OCI-LY1 (cell line): Measurements from ENCODE around the gene THRAP3.

ENCODE experiments used
- H2AFZ ChIP-seq: fragments of 200-600 bp; sonication (generic), shearing (Covaris generic); 2 replicates; pipeline ENCODE4 v1.6.0; 2014; ENCODE audit warnings: antibody characterized with exemption, mild to moderate bottlenecking, low read length
- H3F3A ChIP-seq: fragments of 200-600 bp; sonication (generic), shearing (Covaris generic); 2 replicates; pipeline ENCODE4 v1.6.0; 2014; ENCODE audit warnings: mild to moderate bottlenecking, antibody characterized with exemption, low read length, moderate library complexity; ENCODE audit not compliant: insufficient read depth
- H3K27ac ChIP-seq: fragments of 200-600 bp; sonication (generic); 2 replicates; pipeline ENCODE4 v1.5.1; 2014; ENCODE audit warnings: low read length, mixed run types, mild to moderate bottlenecking, low read depth; ENCODE audit not compliant: poor library complexity, severe bottlenecking
- H3K27me3 ChIP-seq: fragments of 200-600 bp; sonication (generic); 2 replicates; pipeline ENCODE4 v1.6.0; 2014; ENCODE audit warnings: antibody characterized with exemption, mild to moderate bottlenecking, low read length, moderate library complexity; ENCODE audit not compliant: insufficient read depth
- H3K36me3 ChIP-seq: fragments of 200-600 bp; sonication (generic); 2 replicates; pipeline ENCODE4 v1.6.1; 2014; ENCODE audit warnings: mild to moderate bottlenecking, antibody characterized with exemption, low read length, moderate library complexity, mixed read lengths; ENCODE audit not compliant: insufficient read depth
- H3K4me1 ChIP-seq: fragments of 200-600 bp; sonication (generic); 2 replicates; pipeline ENCODE4 v1.5.1; 2014; ENCODE audit warnings: mild to moderate bottlenecking, low read length, moderate library complexity; ENCODE audit not compliant: insufficient read depth, severe bottlenecking
- H3K4me2 ChIP-seq: fragments of 200-600 bp; sonication (generic), shearing (Covaris generic); 2 replicates; pipeline ENCODE4 v1.6.1; 2014; ENCODE audit warnings: low read length
- H3K4me3 ChIP-seq: fragments of 200-600 bp; sonication (generic); 2 replicates; pipeline ENCODE4 v1.5.1; 2014; ENCODE audit warnings: low read length, low read depth, mild to moderate bottlenecking, mixed read lengths; ENCODE audit not compliant: poor library complexity, severe bottlenecking
- H3K79me2 ChIP-seq: fragments of 200-600 bp; shearing (Covaris generic); 2 replicates; pipeline ENCODE4 v1.6.1; 2016; ENCODE audit warnings: mixed run types, low read length, mixed read lengths; ENCODE audit not compliant: insufficient read depth
- H3K9ac ChIP-seq: fragments of 200-600 bp; sonication (generic), shearing (Covaris generic); 2 replicates; pipeline ENCODE4 v1.6.1; 2014; ENCODE audit warnings: mild to moderate bottlenecking, low read length, mixed read lengths
- H3K9me2 ChIP-seq: fragments of 200-600 bp; sonication (generic), shearing (Covaris generic); 2 replicates; pipeline ENCODE4 v1.6.1; 2014; ENCODE audit warnings: low read depth, mild to moderate bottlenecking, low read length, mixed read lengths
- H3K9me3 ChIP-seq: fragments of 200-600 bp; shearing (Covaris generic); 2 replicates; pipeline ENCODE4 v1.6.1; 2014; ENCODE audit warnings: low read length, mixed read lengths
- H4K20me1 ChIP-seq: fragments of 200-600 bp; sonication (generic), shearing (Covaris generic); 2 replicates; pipeline ENCODE4 v1.6.0; 2016; ENCODE audit warnings: mild to moderate bottlenecking, low read length; ENCODE audit not compliant: insufficient read depth
- EZH2 ChIP-seq: fragments of 200-600 bp; sonication (generic), shearing (Covaris generic); IDR thresholded peaks from 2 replicates; pipeline ENCODE4 v1.8.0; 2017; ENCODE audit warnings: borderline replicate concordance, mixed run types, mild to moderate bottlenecking, antibody characterized with exemption, low read length, moderate library complexity, mixed read lengths
- TF ChIP-seq, protein P1 (sequence below): fragments of 200-600 bp; sonication (generic), shearing (Covaris generic); IDR thresholded peaks from 2 replicates; pipeline ENCODE4 v1.5.1; 2017; ENCODE audit warnings: mild to moderate bottlenecking, antibody characterized with exemption, low read length, moderate library complexity, mixed read lengths

THRAP3 gene

DNA sequence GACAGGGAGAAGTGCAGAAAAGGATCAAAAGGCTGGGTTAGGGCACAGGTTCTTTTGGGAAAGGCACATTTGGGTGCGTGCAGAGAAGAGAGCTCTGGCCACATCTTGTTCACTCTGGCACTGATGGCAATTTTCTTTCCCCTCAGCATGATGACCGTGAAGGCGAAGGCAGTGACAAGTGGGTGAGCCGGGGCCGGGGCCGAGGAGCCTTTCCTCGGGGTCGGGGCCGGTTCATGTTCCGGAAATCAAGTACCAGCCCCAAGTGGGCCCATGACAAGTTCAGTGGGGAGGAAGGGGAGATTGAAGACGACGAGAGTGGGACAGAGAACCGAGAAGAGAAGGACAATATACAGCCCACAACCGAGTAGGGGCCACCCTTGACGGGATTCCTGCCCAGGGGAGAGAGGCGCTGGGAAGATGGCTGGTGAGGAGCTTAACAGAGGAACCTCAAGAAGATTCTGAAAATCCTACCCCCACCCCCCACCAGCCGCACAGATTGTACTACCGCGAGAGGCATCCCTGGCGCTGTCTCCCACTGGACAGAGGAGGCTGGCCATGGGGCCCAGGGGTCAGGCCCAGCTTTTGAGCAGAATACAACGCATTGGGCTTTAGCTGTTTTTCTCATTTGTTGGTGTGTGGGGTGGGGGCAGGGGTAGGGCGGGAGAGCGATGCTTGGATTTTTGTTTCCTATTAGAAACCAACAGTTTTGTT is 79.6 kb downstream of the THRAP3 start:
- Histone ChIP-seq H3K9me2 (no peaks in the 10 kb centered on the region), H3K9me3 (no peaks in the 10 kb centered on the region), H3K4me1 (peaks cover 37% of the 10 kb centered on the region), H3F3A (no peaks in the 10 kb centered on the region), H3K27me3 (no peaks in the 10 kb centered on the region), H4K20me1 (no peaks in the 10 kb centered on the region), H2AFZ (no peak overlapping the region), H3K4me3 (no peak overlapping the region), H3K79me2 (no peaks in the 10 kb centered on the region), H3K27ac (peak overlapping the region; percentile 50), H3K4me2 (no peak overlapping the region), H3K9ac (no peak overlapping the region), H3K36me3 (peaks cover 59% of the 10 kb centered on the region)
- no peak for TF ChIP-seq EZH2
- TF ChIP-seq, protein P1, sequence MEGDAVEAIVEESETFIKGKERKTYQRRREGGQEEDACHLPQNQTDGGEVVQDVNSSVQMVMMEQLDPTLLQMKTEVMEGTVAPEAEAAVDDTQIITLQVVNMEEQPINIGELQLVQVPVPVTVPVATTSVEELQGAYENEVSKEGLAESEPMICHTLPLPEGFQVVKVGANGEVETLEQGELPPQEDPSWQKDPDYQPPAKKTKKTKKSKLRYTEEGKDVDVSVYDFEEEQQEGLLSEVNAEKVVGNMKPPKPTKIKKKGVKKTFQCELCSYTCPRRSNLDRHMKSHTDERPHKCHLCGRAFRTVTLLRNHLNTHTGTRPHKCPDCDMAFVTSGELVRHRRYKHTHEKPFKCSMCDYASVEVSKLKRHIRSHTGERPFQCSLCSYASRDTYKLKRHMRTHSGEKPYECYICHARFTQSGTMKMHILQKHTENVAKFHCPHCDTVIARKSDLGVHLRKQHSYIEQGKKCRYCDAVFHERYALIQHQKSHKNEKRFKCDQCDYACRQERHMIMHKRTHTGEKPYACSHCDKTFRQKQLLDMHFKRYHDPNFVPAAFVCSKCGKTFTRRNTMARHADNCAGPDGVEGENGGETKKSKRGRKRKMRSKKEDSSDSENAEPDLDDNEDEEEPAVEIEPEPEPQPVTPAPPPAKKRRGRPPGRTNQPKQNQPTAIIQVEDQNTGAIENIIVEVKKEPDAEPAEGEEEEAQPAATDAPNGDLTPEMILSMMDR: no peak

DNA sequence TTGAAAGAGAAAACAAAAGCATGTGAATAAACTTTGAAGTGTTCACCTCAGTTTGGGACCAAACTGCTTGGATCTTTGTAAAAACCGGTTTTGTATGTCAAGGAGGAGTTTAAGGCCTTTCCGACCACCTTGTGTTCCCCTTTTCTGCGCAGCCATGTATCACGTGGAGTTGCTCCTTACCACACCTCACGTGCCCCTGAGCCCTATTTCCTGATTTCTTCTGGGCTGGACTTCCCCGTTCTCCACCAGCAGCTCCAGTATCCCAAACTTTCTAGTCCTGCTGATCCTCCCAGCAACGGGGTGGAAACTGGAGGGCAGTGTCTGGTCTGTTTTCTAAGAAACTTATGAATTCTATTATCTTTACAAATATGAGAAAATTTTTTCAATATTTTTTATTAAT is 80.3 kb downstream of the THRAP3 start:
- TF ChIP-seq, protein P1: no peak
- Histone ChIP-seq H3K9me3 (no peaks in the 10 kb centered on the region), H3K9me2 (no peaks in the 10 kb centered on the region), H3K27me3 (no peaks in the 10 kb centered on the region), H3K27ac (peak overlapping the region; percentile 50), H3K79me2 (no peaks in the 10 kb centered on the region), H2AFZ (no peak overlapping the region), H3K4me1 (peaks cover 44% of the 10 kb centered on the region), H3K4me2 (no peak overlapping the region), H3K36me3 (peaks cover 58% of the 10 kb centered on the region), H3K9ac (no peak overlapping the region), H4K20me1 (no peaks in the 10 kb centered on the region), H3K4me3 (no peak overlapping the region), H3F3A (no peaks in the 10 kb centered on the region)

DNA sequence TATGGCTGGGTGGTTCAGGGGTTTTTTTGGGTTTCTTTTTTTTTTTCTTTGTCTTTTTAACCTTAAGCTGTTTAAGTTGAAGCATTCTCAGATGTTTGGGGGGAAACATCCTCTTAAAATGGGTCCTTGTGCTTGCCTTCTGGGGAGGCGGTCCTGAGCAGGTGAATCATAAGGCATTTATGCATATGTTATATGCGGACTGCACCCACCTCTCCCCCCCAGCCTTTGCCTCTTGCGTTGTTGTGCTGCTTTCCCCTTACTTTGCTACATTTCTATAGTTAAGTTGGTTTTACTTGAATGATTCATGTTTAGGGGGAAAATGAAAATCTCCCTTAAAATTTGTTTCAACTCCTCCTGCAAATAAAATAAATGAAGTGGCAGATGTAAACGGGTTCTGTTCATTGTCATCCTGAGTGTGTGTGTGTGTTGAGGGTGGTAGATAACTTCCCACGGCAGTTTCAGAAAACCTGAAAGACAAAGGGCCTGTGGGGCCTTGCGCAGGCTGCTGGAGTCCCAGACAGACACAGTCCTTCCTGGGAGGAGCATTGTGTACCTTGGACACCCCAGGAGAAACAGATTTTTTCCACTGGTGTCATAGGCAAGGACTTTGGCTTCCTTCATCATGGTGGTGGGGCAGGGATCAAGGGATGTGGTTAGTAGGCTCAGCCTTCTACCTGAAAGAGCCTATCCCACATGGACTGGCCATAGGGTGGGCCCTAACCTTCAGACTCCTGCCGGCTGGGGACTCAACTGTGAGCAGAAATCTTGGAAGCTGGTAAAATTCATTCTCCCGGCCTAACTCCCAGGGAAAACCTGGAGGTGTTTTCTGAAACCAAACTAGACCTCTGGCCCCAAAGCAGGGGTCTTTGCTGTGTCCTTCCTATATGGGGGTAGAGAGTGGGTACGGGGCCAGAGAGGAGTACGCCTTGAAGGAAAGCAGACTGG is 81.0 kb downstream of the THRAP3 start:
- Histone ChIP-seq H3K9me2 (no peaks in the 10 kb centered on the region), H3F3A (no peaks in the 10 kb centered on the region), H3K4me2 (peak overlapping the region; percentile 68; the same call in 1 of the 2 replicates), H3K27me3 (no peaks in the 10 kb centered on the region), H3K9ac (no peak overlapping the region; the same call in 1 of the 2 replicates), H3K27ac (peak overlapping the region; percentile 50), H2AFZ (no peak overlapping the region), H3K79me2 (no peaks in the 10 kb centered on the region), H3K4me3 (peak overlapping the region; percentile 62), H3K36me3 (peaks cover 55% of the 10 kb centered on the region), H3K9me3 (no peaks in the 10 kb centered on the region), H4K20me1 (no peaks in the 10 kb centered on the region), H3K4me1 (peaks cover 44% of the 10 kb centered on the region)
- no peak for TF ChIP-seq EZH2
